Colonic mucosa (tissue), 4 donors: Measurements from ENCODE around the gene ELOB. TPM values are rescaled to one million over a fixed set of nuclear protein-coding genes. Genes with fewer than 3 reads are reported as not detected.

Source experiments
- DNase-seq: peaks from one replicate; pipeline ENCODE4 v3.0.0-alpha.2; 2020
- H3K27ac ChIP-seq: fragments of 200-600 bp; one replicate; pipeline ENCODE4 v1.8.0; 2021
- H3K27me3 ChIP-seq: fragments of 200-600 bp; one replicate; pipeline ENCODE4 v1.8.0; 2021
- H3K36me3 ChIP-seq: fragments of 200-600 bp; one replicate; pipeline ENCODE4 v1.8.0; 2021
- H3K4me1 ChIP-seq: fragments of 200-600 bp; one replicate; pipeline ENCODE4 v1.8.0; 2021; ENCODE audit warnings: mild to moderate bottlenecking
- H3K4me3 ChIP-seq: fragments of 200-600 bp; one replicate; pipeline ENCODE4 v1.8.0; 2021
- H3K9ac ChIP-seq, 2 donors: one replicate each; pipeline ENCODE4 v1.7.0; 2013; ENCODE audit warnings: control low read depth in 2 of 2, low read depth in 2 of 2, low read length in 2 of 2
- H3K9me3 ChIP-seq: fragments of 200-600 bp; one replicate; pipeline ENCODE4 v1.8.0; 2021
- intact Hi-C: fragments of 100-400 bp; cut with DNase I; formaldehyde crosslinking; loops from one replicate; pipeline ENCODE4 v1.14.1; 2022
- total RNA-seq, 2 donors: library from RNA; stranded (reverse); fragmentation: NEBNext Ultra II Directional in 1 of 2; extraction: Animal tissue kit (Norgen Biotek cat#: 25700) in 1 of 2; gene quantifications; one replicate each; pipeline ENCODE4 v1.2.1, GENCODE V29; 2021
- TF ChIP-seq, protein P1 (sequence below): fragments of 200-600 bp; IDR thresholded peaks from one replicate; pipeline ENCODE4 v1.8.0; 2022; ENCODE audit warnings: antibody characterized with exemption, mild to moderate bottlenecking
- donor health status: healthy.
- donor health status: DM: no; HTN: no; CAD: no.
- donor health status: DM: no; HTN: no; CAD: no.

Gene ELOB
- total RNA-seq, 2 donors from 2014 or later, result 230 to 333 TPM

DNA sequence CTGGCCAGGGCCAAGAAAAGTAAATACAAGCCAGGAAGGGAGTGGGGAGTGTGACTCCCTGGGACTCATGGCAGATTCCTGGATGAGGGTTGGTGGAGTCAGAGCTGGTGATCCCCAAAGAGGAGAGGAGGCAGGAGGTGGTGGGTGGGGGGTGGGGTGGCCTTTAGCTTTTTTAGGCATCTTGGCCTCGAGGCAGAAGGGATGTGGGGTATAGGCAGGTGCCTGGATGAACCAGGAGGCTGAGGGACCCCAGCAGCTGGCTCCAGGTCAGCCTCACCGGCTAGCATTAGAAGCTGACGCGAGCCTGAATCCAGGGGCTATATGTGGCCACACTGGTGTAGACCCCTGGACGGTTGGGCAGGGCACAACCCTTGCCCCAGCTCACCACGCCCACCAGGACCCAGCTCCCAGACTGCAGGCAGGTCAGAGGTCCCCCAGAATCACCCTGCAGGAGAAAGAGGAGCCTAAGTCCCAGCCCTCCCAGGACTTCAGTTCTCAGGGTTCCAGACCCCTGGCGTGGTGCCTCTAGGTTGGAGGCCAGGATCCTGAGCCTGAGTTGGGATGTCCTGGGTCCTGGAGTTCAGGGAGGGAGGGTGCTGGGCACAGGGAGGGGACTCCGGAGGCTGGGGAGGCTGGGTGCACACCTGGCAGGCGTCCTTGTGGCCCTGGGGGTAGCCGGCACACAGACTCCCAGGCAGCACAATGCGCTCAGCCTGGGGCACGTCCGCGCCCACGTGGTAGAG, 7.4 kb upstream of the ELOB start:
- TF ChIP-seq, protein P1, sequence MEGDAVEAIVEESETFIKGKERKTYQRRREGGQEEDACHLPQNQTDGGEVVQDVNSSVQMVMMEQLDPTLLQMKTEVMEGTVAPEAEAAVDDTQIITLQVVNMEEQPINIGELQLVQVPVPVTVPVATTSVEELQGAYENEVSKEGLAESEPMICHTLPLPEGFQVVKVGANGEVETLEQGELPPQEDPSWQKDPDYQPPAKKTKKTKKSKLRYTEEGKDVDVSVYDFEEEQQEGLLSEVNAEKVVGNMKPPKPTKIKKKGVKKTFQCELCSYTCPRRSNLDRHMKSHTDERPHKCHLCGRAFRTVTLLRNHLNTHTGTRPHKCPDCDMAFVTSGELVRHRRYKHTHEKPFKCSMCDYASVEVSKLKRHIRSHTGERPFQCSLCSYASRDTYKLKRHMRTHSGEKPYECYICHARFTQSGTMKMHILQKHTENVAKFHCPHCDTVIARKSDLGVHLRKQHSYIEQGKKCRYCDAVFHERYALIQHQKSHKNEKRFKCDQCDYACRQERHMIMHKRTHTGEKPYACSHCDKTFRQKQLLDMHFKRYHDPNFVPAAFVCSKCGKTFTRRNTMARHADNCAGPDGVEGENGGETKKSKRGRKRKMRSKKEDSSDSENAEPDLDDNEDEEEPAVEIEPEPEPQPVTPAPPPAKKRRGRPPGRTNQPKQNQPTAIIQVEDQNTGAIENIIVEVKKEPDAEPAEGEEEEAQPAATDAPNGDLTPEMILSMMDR, result no peak
- no peaks in the 10 kb centered on the region for H3K36me3 ChIP-seq
- no peaks in the 10 kb centered on the region for H3K9me3 ChIP-seq
- H3K4me3 ChIP-seq, result no peak overlapping the region
- no peak overlapping the region for H3K27ac ChIP-seq
- intact Hi-C loops, result no loop called here
- H3K9ac ChIP-seq, result peak overlapping the region; percentile 51 to 60
- no peak for DNase-seq
- peaks cover 6% of the 10 kb centered on the region for H3K4me1 ChIP-seq
- peaks cover 13% of the 10 kb centered on the region for H3K27me3 ChIP-seq

DNA sequence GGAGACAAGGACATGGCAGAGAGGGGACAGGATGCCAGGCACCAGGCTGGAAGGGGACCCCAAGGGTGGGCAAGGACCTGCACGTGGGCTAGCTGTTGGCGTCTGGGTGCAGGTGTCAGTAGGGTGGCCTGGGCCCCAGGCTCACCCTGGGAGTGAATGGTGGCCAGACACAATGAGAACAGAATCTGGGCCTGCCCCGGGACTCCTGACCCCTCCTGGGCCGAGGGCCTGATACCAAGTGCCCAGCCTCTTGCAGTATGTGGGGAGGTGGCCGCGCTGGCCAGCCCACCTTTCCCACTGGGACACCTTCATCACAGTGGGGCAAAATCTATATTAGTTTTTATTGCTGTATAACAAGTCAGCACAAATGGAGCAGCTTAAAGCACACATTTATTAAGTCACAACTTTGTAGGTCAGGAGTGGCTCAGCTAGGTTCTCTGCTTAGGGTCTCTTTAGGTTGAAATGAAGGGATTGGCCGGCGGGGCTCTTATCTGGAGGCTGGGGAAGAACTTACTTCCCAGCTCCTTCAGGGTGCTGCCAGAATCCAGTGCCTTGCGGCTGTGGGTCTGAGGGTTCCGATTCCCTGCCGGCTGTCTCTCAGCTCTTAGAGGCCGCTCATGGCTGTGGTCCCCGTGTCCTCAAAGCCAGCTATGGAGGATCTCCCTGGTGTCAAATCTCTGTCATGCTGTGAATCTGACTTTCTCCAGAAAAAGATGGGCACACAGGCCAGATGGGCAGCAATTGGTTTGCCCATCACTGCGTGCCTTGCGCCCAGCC, 6.7 kb upstream of the ELOB start:
- Histone ChIP-seq H3K27ac (no peak overlapping the region), H3K4me3 (no peak overlapping the region), H3K36me3 (no peaks in the 10 kb centered on the region), H3K27me3 (peaks cover 13% of the 10 kb centered on the region), H3K9me3 (no peaks in the 10 kb centered on the region), H3K9ac (no peak overlapping the region), H3K4me1 (peaks cover 6% of the 10 kb centered on the region)
- intact Hi-C loops, result no loop called here
- no peak for DNase-seq
- TF ChIP-seq, protein P1, result no peak

DNA sequence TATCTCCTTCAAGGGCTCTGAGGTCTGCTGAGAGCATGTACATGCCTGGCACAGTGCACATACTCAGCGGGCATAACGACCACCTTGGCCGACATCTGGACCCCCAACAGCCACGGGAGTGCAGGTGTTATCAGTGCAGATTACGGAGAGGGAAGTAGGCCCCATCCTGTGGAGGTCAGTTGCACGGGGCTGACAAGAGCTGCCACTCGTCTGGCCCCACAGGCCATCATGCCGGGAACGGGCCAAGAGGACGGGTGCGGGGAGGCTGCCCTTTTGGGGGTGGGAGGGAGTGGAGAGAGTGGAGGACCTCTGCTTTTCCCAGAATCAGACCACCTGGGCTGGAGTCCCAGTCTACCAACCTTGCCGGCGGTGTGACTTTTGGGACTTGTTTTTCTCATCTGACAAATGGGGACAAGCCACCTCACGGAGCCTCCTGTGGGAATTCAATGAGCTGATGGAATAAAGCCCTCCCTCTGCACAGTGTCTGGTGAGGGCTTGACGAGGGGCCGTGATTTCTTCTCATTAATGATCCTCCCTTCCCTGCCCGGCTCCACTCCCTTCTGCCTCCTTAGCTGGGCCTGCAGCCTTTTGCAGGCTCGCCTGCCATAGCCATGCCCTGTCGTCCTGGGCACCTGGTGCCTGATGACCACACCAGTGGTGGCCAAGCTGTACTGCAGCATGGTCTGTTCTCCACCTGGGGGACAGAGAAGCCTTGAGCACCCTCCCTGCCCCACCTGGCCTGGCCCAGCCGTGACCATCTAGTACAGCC, 5.7 kb upstream of the ELOB start:
- H3K4me3 ChIP-seq, result no peak overlapping the region
- no peaks in the 10 kb centered on the region for H3K36me3 ChIP-seq
- intact Hi-C loops, result no loop called here
- peaks cover 6% of the 10 kb centered on the region for H3K4me1 ChIP-seq
- TF ChIP-seq, protein P1, result no peak
- DNase-seq, result no peak
- no peak overlapping the region for H3K9ac ChIP-seq
- H3K9me3 ChIP-seq, result no peaks in the 10 kb centered on the region
- peaks cover 13% of the 10 kb centered on the region for H3K27me3 ChIP-seq
- H3K27ac ChIP-seq, result no peak overlapping the region

DNA sequence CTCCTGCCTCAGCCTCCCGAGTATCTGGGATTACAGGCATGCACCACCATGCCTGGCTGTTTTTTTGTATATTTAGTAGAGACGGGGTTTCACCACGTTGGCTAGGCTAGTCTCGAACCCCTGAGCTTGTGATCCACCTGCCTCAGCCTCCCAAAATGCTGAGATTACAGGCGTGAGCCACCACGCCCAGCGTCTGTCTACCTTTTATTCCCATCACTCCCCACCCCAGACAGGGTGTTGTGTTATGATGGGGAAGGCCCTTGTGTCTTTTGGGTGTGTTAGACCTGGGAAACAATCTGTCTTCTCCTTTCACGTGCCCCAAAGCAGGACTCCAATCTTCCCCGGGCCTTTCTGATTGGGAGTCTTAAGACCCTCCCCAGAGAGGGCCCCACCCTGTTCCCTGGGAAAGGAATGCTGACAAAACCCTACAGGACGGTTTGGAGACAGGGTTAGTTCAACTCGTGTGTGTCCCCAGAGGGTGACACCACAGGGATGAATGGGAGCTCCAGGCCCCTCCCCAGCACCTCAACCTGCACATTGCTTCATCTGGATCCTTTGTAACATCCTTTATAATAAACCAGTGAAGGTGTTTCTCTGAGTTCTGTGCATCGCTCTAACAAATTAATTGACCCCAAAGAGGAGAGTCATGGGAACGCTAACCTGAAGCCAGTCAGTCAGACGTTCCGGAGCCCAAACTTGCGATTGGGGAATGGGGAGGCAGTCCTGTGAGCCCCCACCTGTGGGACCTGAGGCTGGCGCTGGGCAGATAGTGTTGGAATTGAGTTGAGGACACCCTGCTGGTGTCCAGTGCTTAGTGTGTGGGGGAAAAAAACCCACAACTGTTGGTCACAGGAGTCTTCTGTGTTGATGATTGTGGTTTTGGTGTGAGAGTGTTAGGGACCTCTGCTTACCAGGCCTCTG, 3.2 kb upstream of the ELOB start:
- no peak for DNase-seq
- peaks cover 6% of the 10 kb centered on the region for H3K4me1 ChIP-seq
- H3K27me3 ChIP-seq, result peaks cover 1% of the 10 kb centered on the region
- intact Hi-C loops, result no loop called here
- H3K9me3 ChIP-seq, result no peaks in the 10 kb centered on the region
- no peaks in the 10 kb centered on the region for H3K36me3 ChIP-seq
- H3K4me3 ChIP-seq, result no peak overlapping the region
- no peak overlapping the region for H3K9ac ChIP-seq
- H3K27ac ChIP-seq, result no peak overlapping the region
- TF ChIP-seq, protein P1, result no peak
